GM21619 (cell line): ENCODE data around the gene SPP1.

Experiments used
- ATAC-seq: cut with Tn5 transposase; IDR thresholded peaks from one replicate; pipeline ENCODE4 v1.9.1; 2021; ENCODE audit not compliant: unreplicated experiment

SPP1 gene

GRCh38 chr4:87950936-87951511 lies 24.5 kb upstream of the SPP1 start:
- no peak for ATAC-seq

- no peak for ATAC-seq
Observed at GRCh38 chr4:87953826-87954225, 21.7 kb upstream of the SPP1 start.

GRCh38 chr4:87956501-87956900 lies 19.0 kb upstream of the SPP1 start:
- no peak for ATAC-seq

- ATAC-seq = no peak
Observed at GRCh38 chr4:87957061-87957460, 18.5 kb upstream of the SPP1 start.

DNA sequence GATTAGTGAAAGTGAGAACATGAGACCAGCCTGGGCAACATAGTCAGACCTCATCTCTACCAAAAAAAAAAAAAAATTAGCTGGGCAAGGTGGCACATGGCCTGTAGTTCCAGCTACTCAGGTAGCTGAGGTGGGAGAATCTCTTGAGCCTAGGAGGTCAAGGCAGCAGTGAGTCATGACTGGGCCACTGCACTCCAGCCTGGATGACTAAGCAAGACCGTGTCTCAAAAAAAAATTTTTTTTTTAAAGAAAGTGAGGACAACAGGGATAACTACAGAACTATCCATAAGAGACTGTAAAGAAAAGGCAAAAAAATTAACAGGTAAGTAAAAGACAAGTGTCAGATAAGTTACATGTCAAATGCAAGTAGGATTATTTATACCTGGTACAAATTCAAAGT lies 13.5 kb upstream of the SPP1 start:
- no peak for ATAC-seq

- no peak for ATAC-seq
Observed at GRCh38 chr4:87962398-87963146, 12.9 kb upstream of the SPP1 start.

DNA sequence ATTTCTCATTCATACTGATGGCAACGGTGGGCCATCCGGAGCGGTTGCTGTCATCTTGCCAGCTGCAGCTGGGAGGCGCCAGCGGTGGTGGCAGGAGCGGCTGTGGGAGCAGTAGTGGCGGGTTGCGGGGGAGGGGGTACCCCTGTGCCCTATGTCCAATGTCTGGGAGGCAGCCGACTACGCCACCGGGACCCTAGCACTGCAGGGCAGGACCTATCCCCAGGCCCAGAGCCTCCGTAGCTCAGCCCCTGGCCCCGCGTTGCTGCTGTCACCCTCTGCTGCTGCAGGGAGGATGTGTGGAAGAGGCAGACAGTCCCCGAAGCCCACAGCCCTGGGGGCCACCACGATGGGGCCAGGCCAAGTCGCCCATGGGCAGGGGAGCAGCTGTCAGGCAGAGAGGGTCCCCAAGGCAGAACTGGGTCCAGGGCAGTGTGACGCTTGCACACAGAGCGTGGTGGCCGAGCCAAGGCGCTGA lies 10.0 kb upstream of the SPP1 start:
- ATAC-seq = no peak

- no peak for ATAC-seq
Observed at GRCh38 chr4:87966095-87966496, 9.4 kb upstream of the SPP1 start.

DNA sequence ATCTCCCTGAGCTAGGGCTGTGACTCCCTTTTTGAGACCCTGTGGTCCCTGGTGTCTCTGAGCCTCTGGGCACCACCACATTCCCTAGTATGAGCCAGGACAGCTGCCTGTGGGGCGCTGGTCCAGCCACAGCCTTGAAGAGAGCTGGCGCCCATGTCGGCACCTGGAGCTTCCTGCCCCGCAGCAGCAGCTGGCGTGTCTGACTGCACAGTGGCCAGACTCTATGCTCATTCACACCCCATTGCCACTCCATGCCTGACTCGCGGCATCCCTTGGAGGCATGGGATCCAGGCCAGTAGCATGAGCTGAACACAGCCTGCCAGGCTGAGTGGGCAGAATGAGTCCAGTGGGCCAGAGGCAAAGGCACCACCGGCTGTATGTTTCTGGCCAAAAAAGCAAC lies 8.3 kb upstream of the SPP1 start:
- no peak for ATAC-seq

DNA sequence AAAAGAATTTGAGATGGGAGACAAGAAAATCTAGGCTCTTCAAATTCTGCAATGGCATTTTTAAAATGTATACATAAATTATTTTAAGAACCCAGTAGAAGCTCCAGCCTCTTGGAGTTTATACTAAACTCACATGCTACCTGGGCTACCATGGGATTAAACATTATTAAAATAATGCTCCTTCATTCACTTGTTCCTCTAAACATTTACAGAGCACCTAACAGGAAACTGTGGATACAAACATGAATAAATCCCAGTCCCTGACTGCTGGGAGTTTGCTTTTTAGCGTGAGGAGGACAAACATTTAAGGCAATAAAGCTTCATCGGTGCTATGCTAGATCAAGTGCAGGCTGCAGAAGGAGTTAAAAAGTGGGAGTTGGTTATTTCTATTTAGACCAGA lies 5.4 kb upstream of the SPP1 start:
- no peak for ATAC-seq

DNA sequence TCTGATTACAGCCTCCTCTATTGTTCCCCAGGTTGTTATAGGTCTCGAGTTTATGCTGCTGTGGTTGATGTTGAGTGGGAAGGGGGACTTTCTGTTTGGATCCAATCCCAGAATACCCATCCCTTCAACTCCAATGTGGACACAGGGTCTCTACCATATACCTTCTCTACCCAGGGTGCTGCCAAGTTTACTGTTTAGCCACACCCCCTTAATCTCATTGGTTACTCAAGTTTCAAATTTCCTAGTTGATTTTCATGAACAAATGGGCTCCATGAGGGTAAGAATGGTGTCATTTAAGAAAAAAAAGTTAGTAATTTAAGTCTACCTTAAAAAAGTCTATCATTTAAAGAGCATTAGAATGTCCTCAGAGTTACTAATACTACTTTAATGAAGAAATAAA lies 3.6 kb upstream of the SPP1 start:
- no peak for ATAC-seq

- ATAC-seq = no peak
Observed at GRCh38 chr4:87973283-87974169, 2.0 kb upstream of the SPP1 start.

DNA sequence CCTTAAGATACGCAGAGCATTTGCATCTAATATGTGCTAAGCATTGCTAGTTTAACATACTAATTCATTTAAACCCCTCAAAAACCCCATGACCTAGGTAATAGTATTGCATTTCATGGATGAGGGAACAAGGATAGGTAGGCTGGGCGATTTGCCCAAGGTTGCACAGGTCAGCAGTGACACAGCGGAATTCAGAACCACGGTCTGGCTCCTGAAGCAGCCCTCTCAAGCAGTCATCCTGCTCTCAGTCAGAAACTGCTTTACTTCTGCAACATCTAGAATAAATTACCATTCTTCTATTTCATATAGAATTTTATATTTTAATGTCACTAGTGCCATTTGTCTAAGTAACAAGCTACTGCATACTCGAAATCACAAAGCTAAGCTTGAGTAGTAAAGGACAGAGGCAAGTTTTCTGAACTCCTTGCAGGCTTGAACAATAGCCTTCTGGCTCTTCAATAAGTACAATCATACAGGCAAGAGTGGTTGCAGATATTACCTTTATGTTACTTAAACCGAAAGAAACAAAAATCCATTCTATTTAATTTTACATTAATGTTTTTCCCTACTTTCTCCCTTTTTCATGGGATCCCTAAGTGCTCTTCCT lies 555 bp upstream of the SPP1 start:
- peak; percentile 29 for ATAC-seq

- no peak for ATAC-seq
Observed at GRCh38 chr4:87977521-87978278, 2.2 kb downstream of the SPP1 start.

GRCh38 chr4:87978681-87979080 lies 3.2 kb downstream of the SPP1 start:
- ATAC-seq = no peak

DNA sequence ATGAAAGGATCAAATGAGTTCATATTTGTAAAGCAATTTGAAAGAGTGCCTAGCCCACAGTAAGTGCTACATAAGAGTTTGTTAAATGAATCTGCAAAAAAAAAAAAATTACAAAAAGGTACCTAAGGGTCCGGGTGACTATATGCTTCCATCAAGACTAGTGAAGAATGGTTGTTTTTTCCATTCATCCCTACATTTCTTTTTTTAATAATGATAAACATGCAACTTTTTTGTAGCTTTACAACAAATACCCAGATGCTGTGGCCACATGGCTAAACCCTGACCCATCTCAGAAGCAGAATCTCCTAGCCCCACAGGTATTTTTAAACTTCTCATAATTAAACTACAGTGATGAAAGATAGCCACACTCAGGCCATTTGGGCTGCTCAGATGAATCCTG lies 4.3 kb downstream of the SPP1 start:
- no peak for ATAC-seq

GRCh38 chr4:87981486-87981885 lies 6.0 kb downstream of the SPP1 start:
- no peak for ATAC-seq

GRCh38 chr4:87982036-87982435 lies 6.5 kb downstream of the SPP1 start:
- ATAC-seq = no peak

- ATAC-seq = no peak
Observed at GRCh38 chr4:87982446-87983010, 7.0 kb downstream of the SPP1 start.

DNA sequence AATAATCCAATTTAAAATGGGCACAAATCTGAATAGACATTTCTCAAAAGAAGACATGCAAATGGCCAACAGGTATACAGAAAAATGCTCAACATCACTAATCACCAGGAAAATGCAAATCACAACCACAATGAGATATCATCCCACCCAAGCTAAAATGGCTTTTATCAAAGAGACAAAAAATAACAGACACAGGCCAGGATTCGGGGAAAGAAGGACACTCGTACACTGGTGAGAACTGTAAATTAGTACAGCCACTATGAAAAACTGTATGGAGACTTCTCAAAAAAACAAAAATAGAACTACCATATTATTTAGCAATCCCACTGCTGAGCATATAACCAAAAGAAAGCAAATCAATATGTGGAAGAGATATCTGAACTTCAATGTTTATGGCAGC lies 8.5 kb downstream of the SPP1 start:
- no peak for ATAC-seq
